ENCODE data around the gene PAPOLA.
"Not testable (repeated sequence)": the region's sequence is repeated elsewhere in the genome, so short reads cannot be mapped to it uniquely, and the experiment has no call there.

Gene PAPOLA

DNA sequence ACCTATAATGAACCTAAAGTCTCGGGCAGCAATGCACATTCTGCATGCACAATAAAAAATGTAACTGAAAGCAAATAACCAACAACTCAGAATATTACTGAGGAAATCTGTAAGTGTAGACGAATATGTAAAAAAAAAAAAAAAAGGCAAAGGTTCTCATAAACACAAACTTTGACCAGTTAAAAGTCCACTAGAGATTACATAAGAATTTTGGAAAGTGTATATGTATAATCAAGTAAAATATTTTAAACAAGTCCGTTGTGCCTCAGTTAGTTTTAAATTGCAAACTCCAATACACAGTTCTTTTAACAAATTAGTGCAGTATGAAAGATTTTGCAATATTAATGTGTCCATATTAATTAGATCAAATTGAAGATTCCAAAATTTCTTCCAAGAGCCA is 35.3 kb upstream of the PAPOLA start:
- TF ChIP-seq, protein P1, sequence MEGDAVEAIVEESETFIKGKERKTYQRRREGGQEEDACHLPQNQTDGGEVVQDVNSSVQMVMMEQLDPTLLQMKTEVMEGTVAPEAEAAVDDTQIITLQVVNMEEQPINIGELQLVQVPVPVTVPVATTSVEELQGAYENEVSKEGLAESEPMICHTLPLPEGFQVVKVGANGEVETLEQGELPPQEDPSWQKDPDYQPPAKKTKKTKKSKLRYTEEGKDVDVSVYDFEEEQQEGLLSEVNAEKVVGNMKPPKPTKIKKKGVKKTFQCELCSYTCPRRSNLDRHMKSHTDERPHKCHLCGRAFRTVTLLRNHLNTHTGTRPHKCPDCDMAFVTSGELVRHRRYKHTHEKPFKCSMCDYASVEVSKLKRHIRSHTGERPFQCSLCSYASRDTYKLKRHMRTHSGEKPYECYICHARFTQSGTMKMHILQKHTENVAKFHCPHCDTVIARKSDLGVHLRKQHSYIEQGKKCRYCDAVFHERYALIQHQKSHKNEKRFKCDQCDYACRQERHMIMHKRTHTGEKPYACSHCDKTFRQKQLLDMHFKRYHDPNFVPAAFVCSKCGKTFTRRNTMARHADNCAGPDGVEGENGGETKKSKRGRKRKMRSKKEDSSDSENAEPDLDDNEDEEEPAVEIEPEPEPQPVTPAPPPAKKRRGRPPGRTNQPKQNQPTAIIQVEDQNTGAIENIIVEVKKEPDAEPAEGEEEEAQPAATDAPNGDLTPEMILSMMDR (IDR thresholded peaks at IDR 0.05; ENCODE audit: borderline replicate concordance, insufficient read depth, low read depth, low read length), result no peak
- no peak overlapping the region for H3K4me3 ChIP-seq (ENCODE audit: low read depth, low read length)

DNA sequence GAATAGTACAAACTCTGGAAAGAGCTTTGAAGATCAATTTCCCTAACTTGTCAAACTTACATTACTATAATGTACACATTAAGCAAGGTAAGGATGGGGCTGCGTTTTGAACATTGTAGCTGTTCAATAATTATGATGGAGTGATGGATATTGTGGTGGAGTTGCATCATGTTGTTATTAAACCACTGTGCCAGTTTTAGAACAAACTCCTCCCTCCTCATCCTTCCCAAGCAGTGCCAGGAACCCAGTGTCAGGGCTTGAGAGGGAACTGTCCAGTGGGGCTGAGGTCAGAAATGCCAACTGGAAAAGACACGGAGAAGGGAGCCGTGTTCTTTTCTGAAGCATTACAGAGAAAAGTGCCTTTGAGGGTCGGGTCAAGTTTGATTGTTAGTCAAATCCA is 31.9 kb upstream of the PAPOLA start:
- TF ChIP-seq, protein P1 (IDR thresholded peaks at IDR 0.05; ENCODE audit: borderline replicate concordance, insufficient read depth, low read depth, low read length), result no peak
- no peak overlapping the region for H3K4me3 ChIP-seq (ENCODE audit: low read depth, low read length)

DNA sequence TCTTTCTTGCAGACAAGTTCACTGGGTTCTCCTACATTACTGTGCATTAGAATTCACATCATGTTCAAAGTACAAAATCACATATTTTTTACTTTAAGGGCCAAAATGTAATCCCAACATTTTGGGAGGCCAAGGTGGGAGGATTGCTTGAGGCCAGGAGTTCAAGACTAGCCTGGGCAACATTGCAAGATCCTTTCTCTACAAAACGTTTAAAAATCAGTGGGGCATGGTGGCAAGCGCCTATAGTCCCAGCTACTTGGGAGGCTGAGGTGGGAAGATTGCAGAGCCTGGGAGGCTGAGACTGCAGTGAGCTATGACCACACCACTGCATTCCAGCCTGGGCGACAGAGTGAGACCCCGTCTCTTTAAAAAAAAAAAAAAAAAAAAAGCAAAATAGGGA is 31.2 kb upstream of the PAPOLA start:
- not testable (repeated sequence) for H3K4me3 ChIP-seq (ENCODE audit: low read depth, low read length)

DNA sequence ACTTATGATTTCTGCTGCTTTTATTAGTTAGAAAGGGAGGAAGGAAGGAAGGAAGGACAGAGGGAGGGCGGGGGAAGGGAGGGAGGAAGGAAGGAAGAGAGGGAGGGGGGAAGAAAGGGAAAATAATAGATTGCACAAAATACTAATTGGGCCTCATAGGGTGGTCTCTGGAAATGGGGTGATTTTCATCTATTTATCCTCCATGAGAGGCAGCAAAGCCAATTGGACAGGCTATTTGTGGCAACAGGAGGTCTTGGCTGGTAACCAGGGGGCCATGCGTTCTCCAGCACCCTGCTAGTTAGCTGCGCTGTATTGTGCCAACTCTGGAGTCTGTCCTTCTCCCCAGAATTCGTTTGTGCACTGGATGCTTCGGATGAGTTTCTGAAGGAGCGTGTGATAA is 24.1 kb upstream of the PAPOLA start:
- TF ChIP-seq, protein P1 (IDR thresholded peaks at IDR 0.05; ENCODE audit: borderline replicate concordance, insufficient read depth, low read depth, low read length), result no peak
- no peak overlapping the region for H3K4me3 ChIP-seq (ENCODE audit: low read depth, low read length)

DNA sequence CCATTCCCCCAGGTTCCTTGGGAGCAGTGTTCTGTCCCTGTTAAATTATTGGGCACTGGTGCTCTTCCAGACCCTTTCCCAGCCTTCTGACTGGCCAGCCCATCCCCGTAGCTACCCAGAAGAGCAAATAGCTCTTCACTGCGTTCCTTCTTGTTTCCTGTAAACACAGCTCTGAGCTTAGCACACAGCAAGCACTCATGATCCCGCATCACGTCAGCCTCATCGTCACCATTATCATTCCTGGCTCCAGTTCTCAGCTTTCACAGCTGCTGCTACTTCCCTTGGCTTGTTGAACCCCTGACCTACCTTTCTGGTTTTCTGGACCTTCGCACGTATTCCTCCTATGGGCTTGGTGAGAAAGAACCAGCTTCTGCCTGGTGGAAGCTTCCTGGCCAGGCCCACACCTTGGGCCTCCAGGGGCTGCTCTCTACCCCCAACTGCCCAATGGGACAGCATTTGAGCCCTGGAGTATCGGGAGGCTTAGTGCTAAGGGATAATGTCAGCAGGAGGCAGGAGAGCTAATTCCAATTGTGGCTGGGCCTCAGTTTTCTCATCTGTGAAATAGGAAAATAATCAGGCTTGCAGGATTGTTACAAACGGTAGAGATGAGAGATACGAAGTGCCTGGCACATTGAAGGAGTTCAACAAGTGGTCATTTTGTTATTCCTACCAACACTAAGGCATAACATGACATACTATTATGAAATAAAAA is 22.6 kb upstream of the PAPOLA start:
- TF ChIP-seq, protein P1 (IDR thresholded peaks at IDR 0.05; ENCODE audit: borderline replicate concordance, insufficient read depth, low read depth, low read length), result no peak
- no peak overlapping the region for H3K4me3 ChIP-seq (ENCODE audit: low read depth, low read length)

DNA sequence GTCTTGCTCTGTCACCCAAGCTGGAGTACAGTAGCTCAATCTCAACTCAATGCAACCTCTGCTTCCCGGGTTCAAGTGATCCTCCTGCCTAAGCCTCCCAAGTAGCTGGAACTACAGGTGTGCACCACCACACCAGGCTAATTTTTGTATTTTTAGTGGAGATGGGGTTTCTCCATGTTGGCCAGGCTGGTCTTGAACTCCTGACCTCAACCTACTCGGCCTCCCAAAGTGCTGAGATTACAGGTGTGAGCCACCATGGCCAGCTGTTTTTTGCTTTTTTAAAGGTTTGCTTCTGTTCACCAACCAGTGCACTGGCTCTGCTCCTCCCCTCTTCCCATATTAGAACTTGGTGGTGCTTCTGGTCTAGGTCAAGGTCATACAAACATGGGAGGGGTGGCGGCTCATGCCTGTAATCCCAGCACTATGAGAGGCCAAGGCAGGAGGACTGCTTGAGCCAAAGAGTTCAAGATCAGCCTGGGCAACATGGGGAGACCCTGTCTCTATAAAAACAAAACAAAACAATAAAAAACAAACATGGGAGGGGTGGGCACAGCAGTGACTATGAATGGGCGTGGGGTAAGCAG is 20.4 kb upstream of the PAPOLA start:
- TF ChIP-seq, protein P1 (IDR thresholded peaks at IDR 0.05; ENCODE audit: borderline replicate concordance, insufficient read depth, low read depth, low read length), result no peak
- no peak overlapping the region for H3K4me3 ChIP-seq (ENCODE audit: low read depth, low read length)

DNA sequence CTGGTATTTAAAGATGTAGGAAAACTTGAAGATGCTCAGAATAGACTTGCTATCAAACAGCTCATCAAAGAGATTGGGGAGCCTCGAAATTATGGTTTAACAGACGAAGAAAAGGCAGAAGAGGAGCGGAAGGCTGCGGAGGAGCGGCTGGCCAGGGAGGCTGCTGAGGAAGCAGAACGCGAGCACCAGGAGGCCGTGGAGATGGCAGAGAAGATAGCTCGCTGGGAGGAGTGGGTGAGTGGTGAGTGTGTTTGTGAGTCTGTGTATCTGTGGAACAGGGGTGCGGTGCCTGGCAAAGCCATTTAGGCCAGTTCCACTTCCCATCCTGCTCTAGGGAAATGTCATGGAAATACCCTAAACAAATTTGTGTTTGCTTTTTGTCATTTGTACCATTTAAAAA is 19.2 kb upstream of the PAPOLA start:
- no peak overlapping the region for H3K4me3 ChIP-seq (ENCODE audit: low read depth, low read length)
- TF ChIP-seq, protein P1 (IDR thresholded peaks at IDR 0.05; ENCODE audit: borderline replicate concordance, insufficient read depth, low read depth, low read length), result no peak

All from GM12875 (cell line).